GM18499 (cell line): Measurements from ENCODE around the gene NDC80.

Experiments used
- ATAC-seq: cut with Tn5 transposase; IDR thresholded peaks from one replicate; pipeline ENCODE4 v1.9.1; 2021; ENCODE audit warnings: moderate number of reproducible peaks; ENCODE audit not compliant: insufficient read depth, unreplicated experiment

Gene NDC80

DNA sequence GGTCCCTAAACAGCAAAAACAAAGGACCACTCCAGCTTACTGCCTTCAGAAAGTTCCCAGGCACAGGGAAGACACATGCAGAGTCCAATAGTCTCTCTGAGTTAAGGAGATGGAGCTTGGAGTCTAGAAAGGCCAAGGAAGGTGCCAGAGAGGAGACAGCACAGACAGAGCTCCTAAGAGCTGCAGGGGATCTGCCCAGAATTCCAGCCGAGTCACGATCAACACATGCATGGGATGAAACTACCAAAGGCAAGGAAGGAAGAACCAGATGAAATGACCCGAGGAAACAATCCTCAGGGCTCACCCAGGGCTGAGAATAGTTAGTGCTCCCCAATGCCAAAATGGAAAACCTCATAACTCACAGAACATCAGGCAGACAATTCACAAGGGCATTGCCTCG lies 15.5 kb upstream of the NDC80 start:
- ATAC-seq, result no peak

DNA sequence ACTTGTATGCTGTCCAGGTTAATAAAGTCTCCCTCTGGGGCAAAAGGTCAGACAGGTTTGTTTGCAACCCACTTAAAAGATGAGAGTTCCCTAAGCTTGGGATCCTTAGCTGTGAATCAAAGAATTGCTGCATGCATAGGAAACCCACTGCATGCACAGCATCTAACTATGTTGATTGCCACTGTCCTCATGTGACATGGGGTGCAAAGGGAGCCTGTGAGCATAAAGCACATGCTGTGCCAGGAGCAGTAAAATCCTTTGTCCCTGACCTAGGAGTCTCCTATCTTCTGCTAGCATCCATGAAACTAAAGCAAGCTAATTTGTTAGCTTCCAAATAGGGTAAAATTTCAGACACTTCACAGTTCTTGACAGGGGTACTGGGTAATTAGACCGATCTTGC lies 13.8 kb upstream of the NDC80 start:
- ATAC-seq, result no peak

DNA sequence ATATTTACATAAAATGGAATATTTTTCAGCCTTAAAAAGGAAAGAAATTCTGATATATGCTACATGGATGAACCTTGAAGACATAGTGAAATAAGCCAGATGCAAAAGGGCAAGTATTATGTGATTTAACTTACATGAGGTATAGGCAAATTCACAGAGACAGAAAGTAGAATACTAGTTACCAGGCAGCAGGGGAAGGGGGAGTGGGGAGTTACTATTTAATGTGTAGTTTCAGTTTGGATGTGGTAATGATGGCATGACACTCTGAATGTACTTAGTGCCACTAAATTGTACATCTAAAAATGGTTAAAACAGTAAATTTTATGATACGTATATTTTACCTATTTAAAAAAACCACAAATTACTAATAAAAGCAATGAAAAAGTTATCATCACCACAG lies 12.1 kb upstream of the NDC80 start:
- ATAC-seq, result no peak

DNA sequence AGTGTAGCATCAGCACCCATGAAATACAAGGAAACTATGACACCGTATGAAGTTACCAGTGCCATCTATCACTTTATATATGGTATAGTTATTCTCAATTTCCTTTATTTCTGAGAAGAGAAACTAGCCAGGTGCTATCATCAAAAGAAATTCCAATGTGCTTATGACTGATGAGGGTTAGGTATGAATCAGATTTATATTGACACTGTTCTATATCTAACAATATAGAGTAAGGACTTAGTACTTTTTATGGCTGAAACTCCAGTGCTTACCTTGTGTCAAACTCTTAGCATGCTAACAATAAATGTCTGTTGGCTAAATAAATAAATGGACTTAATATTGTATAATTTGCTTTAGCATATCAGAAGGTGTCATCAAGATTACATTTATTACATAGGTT lies 7.0 kb upstream of the NDC80 start:
- ATAC-seq, result no peak

DNA sequence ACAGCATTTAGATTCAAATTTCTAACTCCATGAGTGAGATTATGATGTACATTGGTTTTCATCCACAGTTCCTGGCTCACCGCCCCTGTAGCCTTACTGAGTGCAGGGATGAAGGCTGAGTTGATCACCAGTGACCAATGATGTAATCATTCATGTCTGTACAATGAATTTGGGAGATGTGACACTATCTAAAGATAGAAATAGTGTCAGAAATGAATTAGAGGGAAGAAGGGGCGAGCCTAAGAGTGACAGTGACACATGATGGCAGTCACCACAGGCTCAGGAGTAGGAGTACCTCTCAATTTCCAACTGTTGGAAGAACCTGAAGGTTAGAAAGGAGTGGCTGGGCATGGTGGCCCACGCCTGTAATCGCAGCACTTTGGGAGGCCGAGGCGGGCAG lies 3.2 kb upstream of the NDC80 start:
- no peak for ATAC-seq

DNA sequence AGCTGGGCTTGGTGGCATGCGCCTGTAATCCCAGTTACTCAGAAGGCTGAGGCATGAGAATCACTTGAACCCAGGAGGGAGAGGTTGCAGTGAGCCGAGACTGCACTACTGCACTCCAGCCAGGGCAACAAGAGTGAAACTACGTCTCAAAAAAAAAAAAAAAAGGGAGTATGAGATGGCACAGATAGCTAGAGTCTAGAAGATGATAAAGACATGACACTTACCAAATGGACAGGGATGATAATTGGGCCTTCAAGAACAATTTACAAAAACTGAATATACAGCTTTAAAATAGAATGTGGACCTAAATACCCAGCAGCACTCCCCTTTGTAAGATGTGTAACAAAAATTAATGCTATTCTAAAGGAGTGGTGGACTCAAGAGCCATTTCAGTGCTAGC lies 2.8 kb upstream of the NDC80 start:
- no peak for ATAC-seq

DNA sequence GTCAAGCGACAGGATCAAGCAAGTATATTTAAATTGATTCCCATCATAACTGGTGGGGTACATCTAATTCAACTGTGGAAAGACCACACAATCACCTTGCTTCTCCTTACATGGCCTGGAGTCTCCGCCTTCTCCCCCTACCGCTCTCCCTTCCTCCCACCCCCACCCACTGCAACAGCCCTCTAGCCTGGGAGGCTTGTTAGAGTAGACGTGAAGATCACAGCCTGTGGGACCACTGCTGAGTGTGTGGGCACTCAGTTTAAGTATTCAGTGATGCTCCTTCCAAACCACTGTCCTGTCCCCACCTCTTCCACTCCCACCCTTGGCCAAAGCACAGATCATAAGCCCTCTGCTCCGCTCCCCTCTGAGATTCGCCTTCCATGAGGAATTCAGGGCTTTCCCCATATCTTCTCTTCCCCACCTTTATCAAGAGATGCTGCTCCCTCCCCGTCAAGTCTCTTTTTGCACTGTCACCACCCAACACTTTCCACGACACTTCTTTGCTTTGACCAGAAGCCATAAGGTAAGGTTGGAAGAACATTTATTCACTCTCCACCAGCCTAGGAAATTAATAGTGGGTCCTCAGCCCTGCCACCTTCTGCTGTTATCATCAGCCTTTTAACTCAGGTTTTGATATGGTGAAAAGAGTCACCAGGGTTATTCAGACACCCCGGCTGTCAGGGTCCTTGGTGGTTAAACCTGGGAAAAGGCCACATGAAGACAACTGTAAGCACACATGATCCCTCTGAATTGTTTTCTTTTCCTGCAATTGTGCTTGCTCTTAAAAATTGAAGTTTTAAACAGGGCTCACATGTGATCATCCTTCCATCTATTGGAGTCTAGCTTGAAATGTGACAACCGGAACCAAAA lies 1.8 kb upstream of the NDC80 start:
- ATAC-seq, result no peak

DNA sequence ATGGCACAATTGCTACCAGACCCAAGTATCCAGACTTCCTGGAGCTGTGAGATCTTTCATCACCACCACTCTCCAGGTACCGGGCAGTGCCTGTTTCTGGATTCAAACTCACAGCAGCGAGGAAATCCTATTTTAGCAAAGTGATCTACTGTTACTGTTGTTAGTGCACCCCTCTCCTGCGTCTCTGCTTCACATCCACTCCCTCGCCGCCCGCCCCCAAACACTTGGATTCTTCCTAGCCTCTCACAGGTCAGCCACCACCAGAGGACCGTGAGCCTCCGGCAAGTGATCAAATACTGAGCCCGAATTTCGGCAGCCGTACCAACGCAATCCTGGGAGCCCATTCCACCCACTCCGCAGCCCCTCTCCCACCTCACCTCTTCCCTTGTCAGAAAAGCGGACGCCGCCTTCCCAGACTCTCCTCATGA lies 571 bp upstream of the NDC80 start:
- ATAC-seq, result peak; percentile 16

DNA sequence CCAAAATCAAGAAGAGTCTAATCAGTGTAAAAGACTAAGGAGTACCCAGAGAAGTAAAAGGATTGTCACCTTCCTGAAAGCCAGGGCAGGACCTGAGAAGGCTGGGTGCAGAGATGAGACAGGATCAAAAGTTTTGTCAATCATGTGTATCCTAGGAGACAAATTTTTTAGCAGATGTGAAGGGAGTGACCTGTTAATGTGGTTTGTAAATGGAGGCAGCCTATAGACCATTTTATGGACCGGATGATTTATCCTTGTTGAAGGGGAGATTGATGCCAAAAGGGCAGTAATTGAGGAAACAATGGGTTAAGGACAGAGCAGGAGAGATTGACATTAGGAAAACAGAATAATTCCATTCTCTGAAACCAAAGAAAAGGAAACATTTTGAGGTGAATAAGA lies 813 bp downstream of the NDC80 start:
- ATAC-seq, result no peak

DNA sequence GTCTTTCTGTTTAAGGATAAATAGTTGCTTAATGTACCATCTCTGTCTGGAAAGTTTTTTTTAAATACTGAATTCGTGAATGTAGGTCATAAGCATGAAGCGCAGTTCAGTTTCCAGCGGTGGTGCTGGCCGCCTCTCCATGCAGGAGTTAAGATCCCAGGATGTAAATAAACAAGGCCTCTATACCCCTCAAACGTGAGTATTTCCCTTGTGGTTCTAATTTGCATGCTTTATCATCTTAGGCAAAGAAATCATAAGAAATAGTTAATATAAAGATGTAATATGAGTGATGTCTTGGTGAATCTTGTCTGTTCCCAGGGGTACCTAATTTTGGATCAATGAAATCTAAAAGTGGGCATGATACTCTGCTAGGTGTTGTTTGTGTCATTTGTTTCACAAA lies 1.5 kb downstream of the NDC80 start:
- ATAC-seq, result no peak

DNA sequence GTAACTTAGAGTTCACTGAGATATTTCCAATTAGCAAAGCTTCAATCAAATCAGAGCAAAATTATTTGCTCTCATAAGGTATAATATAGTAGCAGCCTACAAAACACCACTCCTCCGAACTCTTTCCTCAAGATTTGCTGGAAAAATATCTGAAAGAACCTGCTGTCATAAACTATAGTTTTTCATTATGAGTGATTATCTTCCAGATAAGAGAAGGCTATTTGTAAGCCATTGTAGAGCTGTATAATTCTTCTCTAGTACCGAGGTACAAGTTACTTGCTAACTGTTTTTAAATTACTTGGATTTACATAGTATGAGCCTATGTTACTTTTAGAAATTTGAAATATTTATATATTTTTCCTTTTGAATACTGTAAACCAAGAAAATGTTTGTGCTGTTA lies 2.1 kb downstream of the NDC80 start:
- ATAC-seq, result no peak

DNA sequence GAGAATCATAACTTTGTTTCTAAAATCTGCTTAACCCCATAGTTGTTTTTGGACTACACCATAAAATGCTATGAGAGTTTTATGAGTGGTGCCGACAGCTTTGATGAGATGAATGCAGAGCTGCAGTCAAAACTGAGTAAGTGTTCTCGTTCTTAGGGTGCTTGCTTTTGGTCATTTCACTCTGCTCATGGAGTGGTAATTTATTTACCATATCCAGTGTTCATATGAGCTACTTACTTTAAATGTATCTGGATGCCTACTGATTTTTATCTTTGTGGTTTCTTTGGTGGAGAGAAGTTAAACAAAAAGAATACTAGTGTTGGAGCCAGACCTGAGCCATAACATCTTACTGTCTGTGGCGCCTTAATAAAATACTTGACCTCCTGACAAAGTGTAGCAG lies 16.4 kb downstream of the NDC80 start:
- ATAC-seq, result no peak

DNA sequence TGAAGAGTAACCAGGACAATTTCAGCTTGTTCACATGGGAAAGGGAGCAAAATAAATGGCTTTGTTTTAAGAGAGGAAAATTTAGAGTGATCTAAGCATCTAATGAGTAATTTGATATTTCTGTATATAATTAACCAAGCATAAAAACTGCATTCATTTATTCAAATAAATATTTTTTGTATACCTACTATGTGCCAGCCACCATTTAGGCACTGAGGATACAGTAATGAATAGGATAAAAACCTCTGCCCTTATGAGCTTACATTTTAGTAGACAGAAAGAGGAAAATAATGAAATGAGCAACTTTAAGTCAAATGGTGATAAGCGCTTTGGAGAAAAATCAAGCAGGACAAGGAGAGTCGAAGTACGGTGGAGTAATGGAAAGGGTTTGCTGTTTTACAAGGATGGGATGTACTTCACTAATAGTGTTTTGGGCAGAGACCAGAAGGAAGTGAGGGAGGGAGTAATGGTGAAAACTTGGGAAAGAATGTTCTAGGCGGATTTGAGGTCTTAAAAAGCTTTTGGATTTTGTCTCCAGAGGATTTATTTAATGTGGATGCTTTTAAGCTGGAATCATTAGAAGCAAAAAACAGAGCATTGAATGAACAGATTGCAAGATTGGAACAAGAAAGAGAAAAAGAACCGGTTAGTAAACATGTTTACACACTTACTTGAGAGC lies 17.4 kb downstream of the NDC80 start:
- no peak for ATAC-seq

DNA sequence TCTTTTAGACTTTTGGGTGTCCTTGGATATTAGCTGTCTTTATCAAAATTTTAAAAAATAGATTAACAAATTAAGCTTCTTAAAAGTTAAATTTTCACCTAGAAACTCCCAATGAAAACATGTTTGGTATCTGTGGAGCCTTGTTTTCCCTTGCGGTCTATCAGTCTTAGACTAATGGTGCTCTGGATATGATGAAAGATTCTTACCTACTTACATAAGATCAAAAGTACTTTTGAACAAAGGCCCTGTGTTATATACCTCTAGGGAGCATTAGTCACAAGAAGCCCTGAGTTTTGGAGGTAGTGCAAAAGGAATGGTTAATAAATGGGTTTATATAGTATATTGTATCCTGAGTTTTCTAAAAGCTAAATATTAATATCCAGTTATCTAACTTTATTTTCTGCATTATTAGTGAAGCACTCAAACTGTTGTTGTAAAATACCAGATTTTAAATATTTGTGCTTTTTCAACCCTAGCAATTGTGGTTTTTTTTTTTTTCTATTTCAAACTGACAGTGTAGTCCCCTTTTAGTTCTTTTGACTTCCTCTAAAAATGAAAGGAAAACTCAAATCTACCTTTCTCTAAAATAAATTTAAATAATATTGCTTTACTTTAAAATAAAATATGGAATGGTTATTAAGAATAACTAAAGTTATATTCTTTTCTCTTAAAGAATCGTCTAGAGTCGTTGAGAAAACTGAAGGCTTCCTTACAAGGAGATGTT lies 18.1 kb downstream of the NDC80 start:
- ATAC-seq, result no peak

DNA sequence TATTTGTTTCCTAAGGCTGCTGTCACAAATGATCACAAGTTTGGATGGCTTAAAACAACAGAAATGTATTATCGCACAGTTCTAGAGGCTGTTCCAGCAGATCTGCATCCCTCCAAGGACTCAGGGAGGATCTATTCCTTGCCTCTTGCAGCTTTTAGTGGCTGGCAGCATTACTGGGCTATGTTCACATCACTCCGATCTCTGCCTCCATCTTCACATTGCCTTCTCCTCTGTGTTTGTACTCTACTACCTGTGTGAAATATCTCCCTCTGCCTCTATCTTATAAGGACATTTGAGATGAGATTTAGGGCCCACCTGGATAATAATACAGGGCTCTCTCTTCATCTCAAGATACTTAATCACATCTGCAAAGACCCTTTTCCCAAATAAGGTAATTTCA lies 18.9 kb downstream of the NDC80 start:
- no peak for ATAC-seq

DNA sequence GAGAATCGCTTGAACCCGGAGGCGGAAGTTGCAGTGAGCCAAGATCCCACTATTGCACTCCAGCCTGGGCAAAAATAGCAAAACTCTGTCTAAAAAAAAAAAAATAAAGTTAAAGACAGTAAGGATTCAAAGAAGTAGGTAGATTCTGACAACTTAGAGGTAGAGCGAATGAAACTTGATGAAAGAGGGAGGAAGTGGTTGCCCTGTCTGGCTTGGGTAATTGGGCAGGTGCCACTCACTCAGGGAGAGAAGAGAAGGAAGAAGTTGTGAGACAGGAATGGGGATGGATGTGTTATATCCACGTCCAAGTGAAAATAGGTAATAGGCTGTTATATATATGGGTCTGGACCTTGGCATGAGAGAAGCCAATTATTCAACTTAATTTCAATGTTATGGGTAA lies 26.3 kb downstream of the NDC80 start:
- ATAC-seq, result no peak

DNA sequence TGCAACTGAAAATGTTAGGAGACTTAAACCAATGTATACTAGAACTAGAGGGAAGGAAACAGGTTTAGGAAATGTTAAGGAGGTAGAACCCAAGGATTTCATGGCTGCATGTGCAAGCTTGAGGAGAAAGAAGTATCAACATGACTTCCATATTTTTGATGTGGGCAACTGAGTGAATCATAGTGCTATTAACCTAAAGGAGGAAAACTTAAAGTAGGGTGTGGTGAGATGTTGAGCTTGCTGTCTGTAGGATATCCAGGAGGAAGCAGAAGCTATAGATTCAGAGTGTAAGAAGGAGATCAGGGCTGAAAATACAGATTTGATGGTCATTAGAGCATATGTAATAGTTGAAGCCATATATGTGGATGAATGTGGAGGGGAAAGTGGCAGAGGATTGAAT lies 31.5 kb downstream of the NDC80 start:
- ATAC-seq, result no peak

DNA sequence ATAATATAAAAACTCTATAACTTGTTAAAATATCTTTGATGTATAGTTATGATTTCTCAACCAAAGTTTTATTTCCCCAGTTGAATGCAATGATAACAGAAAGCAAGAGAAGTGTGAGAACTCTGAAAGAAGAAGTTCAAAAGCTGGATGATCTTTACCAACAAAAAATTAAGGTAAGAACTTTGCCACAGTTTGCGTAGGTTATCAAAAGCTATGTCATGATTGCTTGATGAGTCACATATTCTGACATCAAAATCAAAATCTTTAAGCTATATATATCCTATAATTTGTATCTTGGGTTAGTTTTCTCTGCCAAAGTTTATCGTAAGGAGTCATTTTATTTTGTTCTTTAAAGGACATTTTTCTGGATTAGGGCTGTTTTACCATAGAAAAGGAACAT lies 35.0 kb downstream of the NDC80 start:
- ATAC-seq, result no peak

DNA sequence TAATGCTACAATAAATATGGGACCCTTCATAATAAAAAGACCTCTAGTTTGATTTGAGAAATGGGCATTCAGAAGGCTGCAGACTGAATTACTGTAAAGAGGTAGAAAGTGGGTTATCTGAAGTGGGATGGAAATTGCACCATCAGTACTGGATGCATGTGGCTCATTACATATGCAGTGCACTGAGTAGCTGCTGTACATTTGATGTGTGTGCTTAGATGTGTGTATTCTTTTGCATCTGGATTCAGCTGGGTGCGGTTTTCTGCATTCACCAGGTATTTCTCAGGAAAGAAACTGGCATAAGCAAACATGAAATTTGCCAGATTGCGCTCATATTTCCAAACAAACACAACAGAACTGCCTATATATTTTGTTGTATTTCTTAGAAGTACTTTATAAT lies 38.2 kb downstream of the NDC80 start:
- no peak for ATAC-seq

DNA sequence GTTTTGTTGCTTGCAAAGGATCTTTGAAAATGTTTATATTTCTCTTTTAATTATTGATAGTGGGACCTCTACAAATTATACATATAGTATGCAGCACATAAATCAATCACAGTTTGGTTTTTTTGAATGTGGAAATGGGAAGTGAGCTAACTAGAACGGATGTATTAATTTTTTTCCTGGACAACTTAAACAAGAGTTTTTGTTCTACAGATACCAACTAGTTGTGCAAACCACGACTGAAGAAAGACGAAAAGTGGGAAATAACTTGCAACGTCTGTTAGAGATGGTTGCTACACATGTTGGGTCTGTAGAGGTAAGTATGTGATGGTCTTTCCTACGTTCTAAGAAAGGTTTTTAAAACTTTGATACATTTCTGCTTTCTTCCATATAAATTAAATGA lies 39.2 kb downstream of the NDC80 start:
- ATAC-seq, result no peak

DNA sequence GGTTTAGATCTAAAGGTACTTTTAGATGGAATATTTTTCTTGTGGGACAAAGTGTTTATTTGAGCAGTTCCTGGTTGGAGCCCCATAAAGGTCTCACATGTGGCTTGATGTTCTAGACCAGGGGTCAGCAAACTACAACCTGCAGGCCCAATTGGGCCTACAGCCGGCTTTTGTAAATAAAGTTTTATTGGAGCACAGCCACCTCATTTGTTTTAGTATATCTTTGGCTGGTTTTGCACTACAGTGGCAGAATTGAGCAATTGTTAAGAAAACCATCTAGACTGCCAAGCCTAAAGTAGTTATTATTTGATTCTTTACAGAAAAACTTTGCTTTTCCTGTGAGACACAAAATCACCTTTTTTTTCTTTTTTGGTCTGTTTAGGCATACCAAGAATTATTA lies 41.6 kb downstream of the NDC80 start:
- no peak for ATAC-seq
